ENCODE results near the gene PPIH.

- TF ChIP-seq CTCF (IDR thresholded peaks at IDR 0.05; ENCODE audit: low read length), result no peak
- TF ChIP-seq EZH2 (IDR thresholded peaks at IDR 0.05; ENCODE audit: borderline replicate concordance, low read length), result no peak
Measured at GRCh38 chr1:42692911-42693310, 34.7 kb downstream of the PPIH start.

Measured in OCI-LY1 (cell line).